GM12878 (cell line): ENCODE results near the gene KCNK1. TPM values are rescaled to one million over a fixed set of nuclear protein-coding genes. Genes with fewer than 3 reads are reported as not detected.

Experiments used
- GATAD2B ChIP-seq: fragments of 450-650 bp; conservative IDR thresholded peaks from 2 replicates; pipeline ENCODE4 v1.6.1; 2017; ENCODE audit warnings: low read depth, mild to moderate bottlenecking, moderate library complexity
- HDAC2 ChIP-seq: fragments of 200-600 bp; sonication (generic); IDR thresholded peaks from 2 replicates; pipeline ENCODE4 v1.6.1; 2017
- IKZF1 ChIP-seq: fragments of 450-650 bp; conservative IDR thresholded peaks from 2 replicates; pipeline ENCODE4 v1.6.1; 2017; ENCODE audit warnings: antibody characterized with exemption, mild to moderate bottlenecking
- NFYA ChIP-seq: IDR thresholded peaks from 2 replicates; pipeline ENCODE4 v1.6.1; 2011; ENCODE audit warnings: low read depth, mild to moderate bottlenecking, low read length, improper control_type of control experiment, borderline replicate concordance
- NRF1 ChIP-seq: conservative IDR thresholded peaks from 2 replicates; pipeline ENCODE4 v1.6.1; 2011; ENCODE audit warnings: mild to moderate bottlenecking, low read depth, low read length, improper control_type of control experiment
- RCOR1 ChIP-seq: conservative IDR thresholded peaks from 2 replicates; pipeline ENCODE4 v1.6.1; 2012; ENCODE audit warnings: low read depth, low read length, improper control_type of control experiment
- TAF1 ChIP-seq: IDR thresholded peaks from 2 replicates; pipeline ENCODE4 v1.6.1; 2011; ENCODE audit warnings: mild to moderate bottlenecking, low read depth, low read length, borderline replicate concordance
- ZNF384 ChIP-seq: IDR thresholded peaks from 2 replicates; pipeline ENCODE4 v1.6.1; 2012; ENCODE audit warnings: low read depth, mild to moderate bottlenecking, low read length, improper control_type of control experiment, borderline replicate concordance
- polyA plus RNA-seq, 11 experiments: library from polyadenylated mRNA; depleted of rRNA in 4 of 11; unstranded in 6 of 11; stranded (reverse) in 5 of 11; fragments of >200 nt; fragmentation: Nextera tagmentation in 4 of 11; fragmentation: Illumina TruSeq in 1 of 11; extraction: Ambion mirVana in 4 of 11; extraction: Trizol in 1 of 11; gene quantifications; 1 replicate in 1 of 11; 2 replicates in 10 of 11; pipeline versions ENCODE4 v1.2.1 to v1.2.3, GENCODE V29; 2011 to 2016; ENCODE audit warnings: inconsistent platforms in 2 of 11, missing spikeins in 2 of 11, low read depth in 1 of 11
- total RNA-seq, 4 experiments: library from RNA; depleted of rRNA in 3 of 4; stranded (reverse); fragments of >200 nt in 3 of 4; fragmentation: Illumina TruSeq in 1 of 4; extraction: Trizol in 1 of 4; gene quantifications; 2 replicates each; pipeline versions ENCODE4 v1.2.1 to v1.2.3, GENCODE V29; 2013 to 2021
- TF ChIP-seq, protein P1 (sequence below): fragments of 450-650 bp; IDR thresholded peaks from 2 replicates; pipeline ENCODE4 v1.6.1; 2017; ENCODE audit warnings: mild to moderate bottlenecking, moderate library complexity
- TF ChIP-seq, protein P2 (sequence below): fragments of 150-350 bp; IDR thresholded peaks from 2 replicates; pipeline ENCODE4 v1.6.1; 2016; ENCODE audit warnings: low read depth, low read length
- TF ChIP-seq, protein P3 (sequence below), 3 experiments: IDR thresholded peaks in 2 of 3; conservative IDR thresholded peaks in 1 of 3; 2 replicates each; pipeline ENCODE4 v1.5.1; 2011; ENCODE audit warnings: low read depth in 3 of 3, low read length in 3 of 3, mild to moderate bottlenecking in 3 of 3, control low read depth in 2 of 3, moderate library complexity in 2 of 3, inconsistent platforms in 1 of 3, mixed read lengths in 1 of 3; ENCODE audit not compliant: control insufficient read depth in 2 of 3, insufficient read depth in 1 of 3; ENCODE audit errors: extremely low read depth in 1 of 3

The KCNK1 gene
- total and polyA plus RNA-seq, 10 of the 15 experiments (the other 5 are each of a cell fraction or from before 2014, with no cell fraction given) = 9.4 to 27.6 (median 15.1) TPM

DNA sequence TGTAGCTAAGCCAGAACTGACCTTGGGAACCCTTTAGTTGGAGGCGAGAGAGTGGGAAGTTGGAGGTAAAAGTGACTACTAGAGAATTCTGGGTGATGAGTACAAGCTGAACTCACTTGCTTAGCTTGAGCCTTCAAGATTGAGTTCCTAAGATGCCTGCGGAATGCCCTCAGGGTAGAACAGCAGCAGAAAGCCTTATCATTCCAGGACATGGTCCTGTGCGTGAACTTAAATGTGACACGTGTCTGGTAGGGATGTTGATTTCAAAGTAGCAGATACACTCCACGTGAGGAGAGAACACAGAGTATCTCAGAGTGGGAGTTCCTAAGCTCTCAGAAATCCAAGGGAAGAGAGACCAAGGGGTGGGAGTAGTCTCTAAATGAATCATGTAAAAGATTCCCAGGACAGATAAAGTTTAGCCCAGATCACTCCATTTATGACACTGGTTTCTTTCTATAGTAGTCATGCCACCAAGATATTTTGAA is 60.1 kb downstream of the KCNK1 start (continued):
- TF ChIP-seq, protein P1, sequence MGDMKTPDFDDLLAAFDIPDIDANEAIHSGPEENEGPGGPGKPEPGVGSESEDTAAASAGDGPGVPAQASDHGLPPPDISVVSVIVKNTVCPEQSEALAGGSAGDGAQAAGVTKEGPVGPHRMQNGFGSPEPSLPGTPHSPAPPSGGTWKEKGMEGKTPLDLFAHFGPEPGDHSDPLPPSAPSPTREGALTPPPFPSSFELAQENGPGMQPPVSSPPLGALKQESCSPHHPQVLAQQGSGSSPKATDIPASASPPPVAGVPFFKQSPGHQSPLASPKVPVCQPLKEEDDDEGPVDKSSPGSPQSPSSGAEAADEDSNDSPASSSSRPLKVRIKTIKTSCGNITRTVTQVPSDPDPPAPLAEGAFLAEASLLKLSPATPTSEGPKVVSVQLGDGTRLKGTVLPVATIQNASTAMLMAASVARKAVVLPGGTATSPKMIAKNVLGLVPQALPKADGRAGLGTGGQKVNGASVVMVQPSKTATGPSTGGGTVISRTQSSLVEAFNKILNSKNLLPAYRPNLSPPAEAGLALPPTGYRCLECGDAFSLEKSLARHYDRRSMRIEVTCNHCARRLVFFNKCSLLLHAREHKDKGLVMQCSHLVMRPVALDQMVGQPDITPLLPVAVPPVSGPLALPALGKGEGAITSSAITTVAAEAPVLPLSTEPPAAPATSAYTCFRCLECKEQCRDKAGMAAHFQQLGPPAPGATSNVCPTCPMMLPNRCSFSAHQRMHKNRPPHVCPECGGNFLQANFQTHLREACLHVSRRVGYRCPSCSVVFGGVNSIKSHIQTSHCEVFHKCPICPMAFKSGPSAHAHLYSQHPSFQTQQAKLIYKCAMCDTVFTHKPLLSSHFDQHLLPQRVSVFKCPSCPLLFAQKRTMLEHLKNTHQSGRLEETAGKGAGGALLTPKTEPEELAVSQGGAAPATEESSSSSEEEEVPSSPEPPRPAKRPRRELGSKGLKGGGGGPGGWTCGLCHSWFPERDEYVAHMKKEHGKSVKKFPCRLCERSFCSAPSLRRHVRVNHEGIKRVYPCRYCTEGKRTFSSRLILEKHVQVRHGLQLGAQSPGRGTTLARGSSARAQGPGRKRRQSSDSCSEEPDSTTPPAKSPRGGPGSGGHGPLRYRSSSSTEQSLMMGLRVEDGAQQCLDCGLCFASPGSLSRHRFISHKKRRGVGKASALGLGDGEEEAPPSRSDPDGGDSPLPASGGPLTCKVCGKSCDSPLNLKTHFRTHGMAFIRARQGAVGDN = peak; percentile 79
- TF ChIP-seq RCOR1 (no peak), HDAC2 (no peak), GATAD2B (0 out of 2 replicates have a peak, but pooled peaks have one; percentile 8), IKZF1 (peak; percentile 8; the same call in 1 of the 2 replicates), NFYA (no peak), NRF1 (no peak), TAF1 (no peak), ZNF384 (no peak)
- TF ChIP-seq, protein P2, sequence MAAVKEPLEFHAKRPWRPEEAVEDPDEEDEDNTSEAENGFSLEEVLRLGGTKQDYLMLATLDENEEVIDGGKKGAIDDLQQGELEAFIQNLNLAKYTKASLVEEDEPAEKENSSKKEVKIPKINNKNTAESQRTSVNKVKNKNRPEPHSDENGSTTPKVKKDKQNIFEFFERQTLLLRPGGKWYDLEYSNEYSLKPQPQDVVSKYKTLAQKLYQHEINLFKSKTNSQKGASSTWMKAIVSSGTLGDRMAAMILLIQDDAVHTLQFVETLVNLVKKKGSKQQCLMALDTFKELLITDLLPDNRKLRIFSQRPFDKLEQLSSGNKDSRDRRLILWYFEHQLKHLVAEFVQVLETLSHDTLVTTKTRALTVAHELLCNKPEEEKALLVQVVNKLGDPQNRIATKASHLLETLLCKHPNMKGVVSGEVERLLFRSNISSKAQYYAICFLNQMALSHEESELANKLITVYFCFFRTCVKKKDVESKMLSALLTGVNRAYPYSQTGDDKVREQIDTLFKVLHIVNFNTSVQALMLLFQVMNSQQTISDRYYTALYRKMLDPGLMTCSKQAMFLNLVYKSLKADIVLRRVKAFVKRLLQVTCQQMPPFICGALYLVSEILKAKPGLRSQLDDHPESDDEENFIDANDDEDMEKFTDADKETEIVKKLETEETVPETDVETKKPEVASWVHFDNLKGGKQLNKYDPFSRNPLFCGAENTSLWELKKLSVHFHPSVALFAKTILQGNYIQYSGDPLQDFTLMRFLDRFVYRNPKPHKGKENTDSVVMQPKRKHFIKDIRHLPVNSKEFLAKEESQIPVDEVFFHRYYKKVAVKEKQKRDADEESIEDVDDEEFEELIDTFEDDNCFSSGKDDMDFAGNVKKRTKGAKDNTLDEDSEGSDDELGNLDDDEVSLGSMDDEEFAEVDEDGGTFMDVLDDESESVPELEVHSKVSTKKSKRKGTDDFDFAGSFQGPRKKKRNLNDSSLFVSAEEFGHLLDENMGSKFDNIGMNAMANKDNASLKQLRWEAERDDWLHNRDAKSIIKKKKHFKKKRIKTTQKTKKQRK = no peak
- TF ChIP-seq, protein P3, sequence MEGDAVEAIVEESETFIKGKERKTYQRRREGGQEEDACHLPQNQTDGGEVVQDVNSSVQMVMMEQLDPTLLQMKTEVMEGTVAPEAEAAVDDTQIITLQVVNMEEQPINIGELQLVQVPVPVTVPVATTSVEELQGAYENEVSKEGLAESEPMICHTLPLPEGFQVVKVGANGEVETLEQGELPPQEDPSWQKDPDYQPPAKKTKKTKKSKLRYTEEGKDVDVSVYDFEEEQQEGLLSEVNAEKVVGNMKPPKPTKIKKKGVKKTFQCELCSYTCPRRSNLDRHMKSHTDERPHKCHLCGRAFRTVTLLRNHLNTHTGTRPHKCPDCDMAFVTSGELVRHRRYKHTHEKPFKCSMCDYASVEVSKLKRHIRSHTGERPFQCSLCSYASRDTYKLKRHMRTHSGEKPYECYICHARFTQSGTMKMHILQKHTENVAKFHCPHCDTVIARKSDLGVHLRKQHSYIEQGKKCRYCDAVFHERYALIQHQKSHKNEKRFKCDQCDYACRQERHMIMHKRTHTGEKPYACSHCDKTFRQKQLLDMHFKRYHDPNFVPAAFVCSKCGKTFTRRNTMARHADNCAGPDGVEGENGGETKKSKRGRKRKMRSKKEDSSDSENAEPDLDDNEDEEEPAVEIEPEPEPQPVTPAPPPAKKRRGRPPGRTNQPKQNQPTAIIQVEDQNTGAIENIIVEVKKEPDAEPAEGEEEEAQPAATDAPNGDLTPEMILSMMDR (IDR thresholded peaks at IDR 0.05 in 2 of 3, conservative IDR thresholded peaks at IDR 0.05 in 1 of 3; ENCODE audit: control insufficient read depth in 2 of 3, extremely low read depth in 1 of 3, insufficient read depth in 1 of 3, low read depth in 3 of 3, low read length in 3 of 3) = no peak
